GM18867 (cell line): Measurements from ENCODE around the gene FAM168A.
"Not testable (repeated sequence)": the region's sequence is repeated elsewhere in the genome, so short reads cannot be mapped to it uniquely, and the experiment has no call there.

Experiments
- ATAC-seq: cut with Tn5 transposase; IDR thresholded peaks from one replicate; pipeline ENCODE4 v1.9.1; 2021; ENCODE audit warnings: mild to moderate bottlenecking, moderate library complexity; ENCODE audit not compliant: unreplicated experiment

FAM168A gene

GRCh38 chr11:73597336-73597955 lies 466 bp downstream of the FAM168A start:
- ATAC-seq, result no peak

- ATAC-seq, result no peak
Measured at GRCh38 chr11:73596547-73596946, 1.4 kb downstream of the FAM168A start.

GRCh38 chr11:73592640-73593039 lies 5.3 kb downstream of the FAM168A start:
- no peak for ATAC-seq

- no peak for ATAC-seq
Measured at GRCh38 chr11:73591743-73592142, 6.2 kb downstream of the FAM168A start.

GRCh38 chr11:73590991-73591390 lies 6.9 kb downstream of the FAM168A start:
- no peak for ATAC-seq

GRCh38 chr11:73586791-73587190 lies 11.1 kb downstream of the FAM168A start:
- ATAC-seq, result no peak

- no peak for ATAC-seq
Measured at GRCh38 chr11:73585834-73586575, 11.9 kb downstream of the FAM168A start.

GRCh38 chr11:73584831-73585230 lies 13.1 kb downstream of the FAM168A start:
- no peak for ATAC-seq

- no peak for ATAC-seq
Measured at GRCh38 chr11:73582653-73583052, 15.3 kb downstream of the FAM168A start.

- not testable (repeated sequence) for ATAC-seq
Measured at GRCh38 chr11:73580749-73581148, 17.2 kb downstream of the FAM168A start.

GRCh38 chr11:73579641-73580434 lies 18.1 kb downstream of the FAM168A start:
- ATAC-seq, result no peak

GRCh38 chr11:73578592-73579185 lies 19.2 kb downstream of the FAM168A start:
- ATAC-seq, result no peak

- no peak for ATAC-seq
Measured at GRCh38 chr11:73577496-73577917, 20.4 kb downstream of the FAM168A start.

- ATAC-seq, result no peak
Measured at GRCh38 chr11:73576185-73576614, 21.7 kb downstream of the FAM168A start.

GRCh38 chr11:73571982-73572381 lies 25.9 kb downstream of the FAM168A start:
- ATAC-seq, result not testable (repeated sequence)

GRCh38 chr11:73570415-73571114 lies 27.3 kb downstream of the FAM168A start:
- ATAC-seq, result no peak

- no peak for ATAC-seq
Measured at GRCh38 chr11:73566977-73567755, 30.7 kb downstream of the FAM168A start.

- no peak for ATAC-seq
Measured at GRCh38 chr11:73566422-73566821, 31.5 kb downstream of the FAM168A start.

GRCh38 chr11:73565804-73566203 lies 32.1 kb downstream of the FAM168A start:
- ATAC-seq, result no peak

GRCh38 chr11:73564903-73565302 lies 33.0 kb downstream of the FAM168A start:
- ATAC-seq, result no peak
